GM23338 (cell line): ENCODE data around the gene LRMDA. TPM values are rescaled to one million over a fixed set of nuclear protein-coding genes. Genes with fewer than 3 reads are reported as not detected.
A peak's percentile ranks its signal among the peaks of the same experiment; 100 is the strongest.

Experiments
- ATAC-seq: fragments of 200-7000 bp; cut with Tn5 transposase; 3 replicates; pipeline ENCODE4 v1.9.1; 2020
- DNase-seq: peaks from one replicate; pipeline ENCODE4 v3.0.0-alpha.2; 2015; ENCODE audit warnings: low spot score
- H2AFZ ChIP-seq: fragments of 200-600 bp; sonication (generic); 2 replicates; pipeline ENCODE4 v1.8.0; 2016; ENCODE audit warnings: antibody characterized with exemption, mild to moderate bottlenecking, moderate library complexity
- H3F3A ChIP-seq: fragments of 200-600 bp; sonication (generic); replicated peaks from 2 replicates; pipeline ENCODE4 v1.8.0; 2017; ENCODE audit warnings: antibody characterized with exemption, mixed run types, low read depth
- H3K27ac ChIP-seq: fragments of 200-600 bp; sonication (generic); 2 replicates; pipeline ENCODE4 v1.6.1; 2016; ENCODE audit warnings: low read depth
- H3K27me3 ChIP-seq: fragments of 200-600 bp; sonication (generic); 2 replicates; pipeline ENCODE4 v1.8.0; 2016; ENCODE audit warnings: mild to moderate bottlenecking, mixed run types, moderate library complexity; ENCODE audit not compliant: insufficient read depth
- H3K36me3 ChIP-seq: fragments of 200-600 bp; sonication (generic); 2 replicates; pipeline ENCODE4 v1.8.0; 2016; ENCODE audit warnings: mild to moderate bottlenecking; ENCODE audit not compliant: insufficient read depth
- H3K4me1 ChIP-seq: fragments of 200-600 bp; sonication (generic); 2 replicates; pipeline ENCODE4 v1.8.0; 2016; ENCODE audit warnings: mild to moderate bottlenecking, moderate library complexity; ENCODE audit not compliant: insufficient read depth
- H3K4me2 ChIP-seq: fragments of 200-600 bp; sonication (generic); 2 replicates; pipeline ENCODE4 v1.7.1; 2017; ENCODE audit warnings: mixed run types
- H3K4me3 ChIP-seq: fragments of 200-600 bp; sonication (generic); 2 replicates; pipeline ENCODE4 v1.6.1; 2016; ENCODE audit warnings: mixed run types
- H3K79me2 ChIP-seq: fragments of 200-600 bp; sonication (generic); replicated peaks from 2 replicates; pipeline ENCODE4 v1.8.0; 2017; ENCODE audit warnings: mild to moderate bottlenecking; ENCODE audit not compliant: insufficient read depth
- H3K9me2 ChIP-seq: fragments of 200-600 bp; sonication (generic); 2 replicates; pipeline ENCODE4 v1.8.0; 2017; ENCODE audit not compliant: insufficient read depth
- H4K20me1 ChIP-seq: fragments of 200-600 bp; sonication (generic); replicated peaks from 2 replicates; pipeline ENCODE4 v1.8.0; 2017; ENCODE audit warnings: mild to moderate bottlenecking; ENCODE audit not compliant: insufficient read depth
- H3K27ac Mint-ChIP-seq: 2 replicates; pipeline ENCODE4 v1.8.0; 2020; ENCODE audit warnings: inconsistent platforms, mild to moderate bottlenecking, moderate library complexity, mixed read lengths
- H3K27me3 Mint-ChIP-seq: 3 replicates; pipeline ENCODE4 v1.8.0; 2022; ENCODE audit warnings: low read depth, mild to moderate bottlenecking, moderate library complexity, mixed read lengths, inconsistent platforms; ENCODE audit not compliant: insufficient read depth, poor library complexity
- H3K36me3 Mint-ChIP-seq: 3 replicates; pipeline ENCODE4 v1.8.0; 2021; ENCODE audit warnings: low read depth, mild to moderate bottlenecking, inconsistent platforms, moderate library complexity, mixed read lengths
- H3K4me1 Mint-ChIP-seq: 3 replicates; pipeline ENCODE4 v1.8.0; 2020; ENCODE audit warnings: mild to moderate bottlenecking, inconsistent platforms, mixed read lengths
- H3K4me3 Mint-ChIP-seq: 3 replicates; pipeline ENCODE4 v1.8.0; 2021; ENCODE audit warnings: moderate library complexity, mild to moderate bottlenecking, inconsistent platforms, mixed read lengths
- H3K9me3 Mint-ChIP-seq: 3 replicates; pipeline ENCODE4 v1.8.0; 2020; ENCODE audit warnings: moderate library complexity, mild to moderate bottlenecking, inconsistent platforms, mixed read lengths
- CREB1 ChIP-seq: fragments of 250-450 bp; sonication (Bioruptor Pico); IDR thresholded peaks from 2 replicates; pipeline ENCODE4 v1.5.0; 2020; ENCODE audit warnings: low read depth, mild to moderate bottlenecking, moderate library complexity
- CTCF ChIP-seq, 2 experiments: fragments of 200-600 bp in 1 of 2; sonication (generic) in 1 of 2; conservative IDR thresholded peaks; 2 replicates each; pipeline versions ENCODE4 v1.5.1 to v1.6.1; 2016 to 2017; ENCODE audit warnings: antibody characterized with exemption in 2 of 2, low read depth in 2 of 2, mild to moderate bottlenecking in 2 of 2, moderate library complexity in 1 of 2
- EZH2 ChIP-seq: fragments of 200-600 bp; sonication (generic); IDR thresholded peaks from one replicate; pipeline ENCODE4 v1.8.0; 2017; ENCODE audit warnings: antibody characterized with exemption, mild to moderate bottlenecking, low read depth; ENCODE audit not compliant: unreplicated experiment
- EZH2phosphoT487 ChIP-seq: fragments of 200-600 bp; sonication (generic); IDR thresholded peaks from one replicate; pipeline ENCODE4 v1.8.1; 2018; ENCODE audit warnings: antibody characterized with exemption; ENCODE audit not compliant: unreplicated experiment
- JUNB ChIP-seq: IDR thresholded peaks from one replicate; pipeline ENCODE4 v1.6.1; 2016; ENCODE audit warnings: antibody characterized with exemption; ENCODE audit not compliant: unreplicated experiment
- NANOG ChIP-seq: IDR thresholded peaks from 2 replicates; pipeline ENCODE4 v1.6.1; 2016; ENCODE audit warnings: antibody characterized with exemption, borderline replicate concordance
- POLR2AphosphoS5 ChIP-seq: IDR thresholded peaks from 2 replicates; pipeline ENCODE4 v1.6.1; 2016; ENCODE audit warnings: antibody characterized with exemption, low read depth
- STAT1 ChIP-seq: IDR thresholded peaks from one replicate; pipeline ENCODE4 v1.6.1; 2016; ENCODE audit warnings: antibody characterized with exemption; ENCODE audit not compliant: unreplicated experiment
- ZNF114 ChIP-seq: fragments of 250-450 bp; sonication (Bioruptor Pico); IDR thresholded peaks from 2 replicates; pipeline ENCODE4 v1.5.0; 2020; ENCODE audit warnings: mild to moderate bottlenecking, moderate library complexity
- ZNF331 ChIP-seq: fragments of 250-450 bp; sonication (Bioruptor Pico); IDR thresholded peaks from 2 replicates; pipeline ENCODE4 v1.5.0; 2020; ENCODE audit warnings: low read depth, mild to moderate bottlenecking, moderate library complexity
- ZNF462 ChIP-seq: fragments of 250-450 bp; sonication (Bioruptor Pico); IDR thresholded peaks from 2 replicates; pipeline ENCODE4 v1.5.0; 2020; ENCODE audit warnings: mild to moderate bottlenecking, moderate library complexity
- polyA plus RNA-seq: library from polyadenylated mRNA; unstranded; fragments of >200 nt; fragmentation: Nextera tagmentation; extraction: Ambion mirVana; gene quantifications from 2 replicates; pipeline ENCODE4 v1.2.1, GENCODE V29; 2016
- total RNA-seq: library from RNA; depleted of rRNA; stranded (reverse); fragments of >200 nt; shearing (Covaris generic); gene quantifications from 2 replicates; pipeline ENCODE4 v1.2.3, GENCODE V29; 2014

Gene LRMDA
- total and polyA plus RNA-seq, 2 experiments from 2014 or later, result 0.90 to 1.8 TPM

GRCh38 chr10:76124280-76124679 lies 692.9 kb downstream of the LRMDA start:
- no peak overlapping the region for H3K4me3 Mint-ChIP-seq
- ATAC-seq (no peak), DNase-seq (no peak)
- H3K9me2 ChIP-seq, result peaks cover 18% of the 10 kb centered on the region; the same call in 1 of the 2 replicates
- H3K4me1 Mint-ChIP-seq, result peaks cover 13% of the 10 kb centered on the region
- H3K36me3 Mint-ChIP-seq, result no peaks in the 10 kb centered on the region
- no peak overlapping the region for H3K4me2 ChIP-seq
- no peak overlapping the region for H3K27ac Mint-ChIP-seq
- H3K27me3 ChIP-seq, result no peaks in the 10 kb centered on the region
- H3K27me3 Mint-ChIP-seq, result peaks cover 2% of the 10 kb centered on the region
- no peak overlapping the region for H2AFZ ChIP-seq
- no peaks in the 10 kb centered on the region for H3K9me3 Mint-ChIP-seq
- H3K4me3 ChIP-seq, result no peak overlapping the region
- no peaks in the 10 kb centered on the region; the same call in 1 of the 2 replicates for H3K4me1 ChIP-seq
- H3K27ac ChIP-seq, result no peak overlapping the region
- TF ChIP-seq EZH2phosphoT487 (no peak), ZNF114 (CRISPR knock-in tag) (no peak), JUNB (no peak), CTCF (conservative IDR thresholded peaks at IDR 0.05; ENCODE audit: low read depth in 2 of 2) (no peak), STAT1 (no peak), ZNF331 (CRISPR knock-in tag) (no peak)
- H3K79me2 ChIP-seq, result no peaks in the 10 kb centered on the region
- H4K20me1 ChIP-seq, result no peaks in the 10 kb centered on the region
- H3K36me3 ChIP-seq, result no peaks in the 10 kb centered on the region
- no peaks in the 10 kb centered on the region for H3F3A ChIP-seq

GRCh38 chr10:76125900-76126299 lies 694.5 kb downstream of the LRMDA start:
- no peaks in the 10 kb centered on the region for H4K20me1 ChIP-seq
- peaks cover 16% of the 10 kb centered on the region; the same call in 1 of the 2 replicates for H3K9me2 ChIP-seq
- H3K27ac ChIP-seq, result no peak overlapping the region
- H3K4me1 ChIP-seq, result no peaks in the 10 kb centered on the region; the same call in 1 of the 2 replicates
- H3K36me3 ChIP-seq, result no peaks in the 10 kb centered on the region
- no peaks in the 10 kb centered on the region for H3K9me3 Mint-ChIP-seq
- no peak overlapping the region for H3K27ac Mint-ChIP-seq
- no peaks in the 10 kb centered on the region for H3K36me3 Mint-ChIP-seq
- no peak overlapping the region for H3K4me2 ChIP-seq
- H2AFZ ChIP-seq, result no peak overlapping the region
- H3K27me3 ChIP-seq, result no peaks in the 10 kb centered on the region
- no peaks in the 10 kb centered on the region for H3K79me2 ChIP-seq
- DNase-seq (peak; percentile 15), ATAC-seq (no peak)
- H3K4me3 ChIP-seq, result no peak overlapping the region
- H3K27me3 Mint-ChIP-seq, result peaks cover 4% of the 10 kb centered on the region
- H3F3A ChIP-seq, result no peaks in the 10 kb centered on the region
- H3K4me3 Mint-ChIP-seq, result no peak overlapping the region
- peaks cover 13% of the 10 kb centered on the region for H3K4me1 Mint-ChIP-seq
- TF ChIP-seq ZNF462 (CRISPR knock-in tag) (no peak; the same call in 1 of the 2 replicates), NANOG (no peak), EZH2phosphoT487 (no peak), EZH2 (no peak), STAT1 (no peak), CREB1 (CRISPR knock-in tag) (no peak), CTCF (conservative IDR thresholded peaks at IDR 0.05; ENCODE audit: low read depth in 2 of 2) (no peak), POLR2AphosphoS5 (no peak)
